HFFc6 (cell line): ENCODE measurements around the gene EXD1. TPM values are rescaled to one million over a fixed set of nuclear protein-coding genes. Genes with fewer than 3 reads are reported as not detected.
"Not testable (repeated sequence)": the region's sequence is repeated elsewhere in the genome, so short reads cannot be mapped to it uniquely, and the experiment has no call there.

Experiments
- DNase-seq: peaks from one replicate; pipeline ENCODE4 v3.0.0-alpha.2; 2018
- H3K27ac Mint-ChIP-seq: 2 replicates; pipeline ENCODE4 v1.8.0; 2020; ENCODE audit warnings: mild to moderate bottlenecking, mixed read lengths
- H3K27me3 Mint-ChIP-seq: 2 replicates; pipeline ENCODE4 v1.8.0; 2021; ENCODE audit warnings: mild to moderate bottlenecking, moderate library complexity, mixed read lengths; ENCODE audit not compliant: insufficient read depth
- H3K36me3 Mint-ChIP-seq: 2 replicates; pipeline ENCODE4 v1.8.0; 2021; ENCODE audit warnings: low read depth, mixed read lengths
- H3K4me1 Mint-ChIP-seq: 2 replicates; pipeline ENCODE4 v1.8.0; 2020; ENCODE audit warnings: low read depth, mixed read lengths
- H3K4me3 Mint-ChIP-seq: 2 replicates; pipeline ENCODE4 v1.8.0; 2020; ENCODE audit warnings: mild to moderate bottlenecking, moderate library complexity, mixed read lengths
- H3K9me3 Mint-ChIP-seq: 2 replicates; pipeline ENCODE4 v1.8.0; 2020; ENCODE audit warnings: mild to moderate bottlenecking, mixed read lengths
- total RNA-seq, 6 experiments: library from RNA; stranded (reverse); fragmentation: NEBNext Ultra II Directional; extraction: Animal tissue kit (Norgen Biotek cat#: 25700); gene quantifications; 2 replicates in 1 of 6; 3 replicates in 5 of 6; pipeline ENCODE4 v1.2.3, GENCODE V29; 2021
- TF ChIP-seq, protein P1 (sequence below): fragments of 200-600 bp; sonication (generic); IDR thresholded peaks from 2 replicates; pipeline ENCODE4 v1.5.0; 2021; ENCODE audit warnings: antibody characterized with exemption, mild to moderate bottlenecking

Gene EXD1
- total RNA-seq, 6 experiments from 2014 or later = not detected

DNA sequence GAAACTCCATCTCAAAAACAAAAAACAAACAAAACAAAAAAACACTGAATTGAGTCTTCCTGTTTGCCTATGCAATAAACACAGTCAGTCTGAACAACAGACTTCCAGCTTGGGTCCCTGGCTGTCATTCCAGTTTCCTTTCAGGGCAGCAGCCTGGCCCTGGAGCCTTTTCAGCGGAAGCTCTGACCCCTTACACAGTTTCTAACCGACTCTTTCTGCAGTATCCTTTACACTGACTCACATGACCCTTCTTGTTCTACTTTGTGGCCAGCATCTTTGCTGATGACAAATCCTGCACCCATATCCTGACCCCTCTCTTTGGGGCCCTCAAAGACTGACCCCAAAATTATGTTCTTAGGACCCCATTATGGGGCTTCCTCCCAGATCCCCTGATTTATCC is 76.1 kb downstream of the EXD1 start:
- Mint-ChIP-seq H3K4me1 (peaks cover 25% of the 10 kb centered on the region), H3K27ac (no peak overlapping the region), H3K27me3 (no peaks in the 10 kb centered on the region), H3K4me3 (no peak overlapping the region), H3K9me3 (peaks cover 9% of the 10 kb centered on the region), H3K36me3 (peaks cover 6% of the 10 kb centered on the region)
- no peak for DNase-seq
- TF ChIP-seq, protein P1, sequence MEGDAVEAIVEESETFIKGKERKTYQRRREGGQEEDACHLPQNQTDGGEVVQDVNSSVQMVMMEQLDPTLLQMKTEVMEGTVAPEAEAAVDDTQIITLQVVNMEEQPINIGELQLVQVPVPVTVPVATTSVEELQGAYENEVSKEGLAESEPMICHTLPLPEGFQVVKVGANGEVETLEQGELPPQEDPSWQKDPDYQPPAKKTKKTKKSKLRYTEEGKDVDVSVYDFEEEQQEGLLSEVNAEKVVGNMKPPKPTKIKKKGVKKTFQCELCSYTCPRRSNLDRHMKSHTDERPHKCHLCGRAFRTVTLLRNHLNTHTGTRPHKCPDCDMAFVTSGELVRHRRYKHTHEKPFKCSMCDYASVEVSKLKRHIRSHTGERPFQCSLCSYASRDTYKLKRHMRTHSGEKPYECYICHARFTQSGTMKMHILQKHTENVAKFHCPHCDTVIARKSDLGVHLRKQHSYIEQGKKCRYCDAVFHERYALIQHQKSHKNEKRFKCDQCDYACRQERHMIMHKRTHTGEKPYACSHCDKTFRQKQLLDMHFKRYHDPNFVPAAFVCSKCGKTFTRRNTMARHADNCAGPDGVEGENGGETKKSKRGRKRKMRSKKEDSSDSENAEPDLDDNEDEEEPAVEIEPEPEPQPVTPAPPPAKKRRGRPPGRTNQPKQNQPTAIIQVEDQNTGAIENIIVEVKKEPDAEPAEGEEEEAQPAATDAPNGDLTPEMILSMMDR = no peak

DNA sequence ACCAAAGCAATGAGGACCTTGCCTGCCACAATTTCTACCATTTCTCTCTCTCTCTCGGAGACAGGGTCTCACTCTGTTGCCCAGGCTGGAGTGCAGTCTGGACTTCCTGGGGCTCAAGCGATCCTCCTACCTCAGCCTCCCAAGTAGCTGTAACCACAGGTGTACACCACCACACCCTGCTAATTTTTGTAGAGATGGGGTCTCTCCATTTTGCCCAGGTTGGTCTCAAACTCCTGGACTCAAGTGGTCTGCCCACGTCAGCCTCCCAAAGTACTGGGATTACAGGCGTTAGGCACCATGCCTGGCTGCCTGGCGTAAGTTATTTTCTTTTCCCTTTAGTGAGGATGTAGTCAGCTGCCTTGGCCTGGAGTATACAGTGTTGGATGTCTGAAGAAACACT is 76.8 kb downstream of the EXD1 start:
- peaks cover 6% of the 10 kb centered on the region for H3K36me3 Mint-ChIP-seq
- TF ChIP-seq, protein P1 = no peak
- H3K27me3 Mint-ChIP-seq = no peaks in the 10 kb centered on the region
- H3K4me3 Mint-ChIP-seq = no peak overlapping the region
- no peak for DNase-seq
- peaks cover 9% of the 10 kb centered on the region for H3K9me3 Mint-ChIP-seq
- no peak overlapping the region for H3K27ac Mint-ChIP-seq
- peaks cover 25% of the 10 kb centered on the region for H3K4me1 Mint-ChIP-seq

DNA sequence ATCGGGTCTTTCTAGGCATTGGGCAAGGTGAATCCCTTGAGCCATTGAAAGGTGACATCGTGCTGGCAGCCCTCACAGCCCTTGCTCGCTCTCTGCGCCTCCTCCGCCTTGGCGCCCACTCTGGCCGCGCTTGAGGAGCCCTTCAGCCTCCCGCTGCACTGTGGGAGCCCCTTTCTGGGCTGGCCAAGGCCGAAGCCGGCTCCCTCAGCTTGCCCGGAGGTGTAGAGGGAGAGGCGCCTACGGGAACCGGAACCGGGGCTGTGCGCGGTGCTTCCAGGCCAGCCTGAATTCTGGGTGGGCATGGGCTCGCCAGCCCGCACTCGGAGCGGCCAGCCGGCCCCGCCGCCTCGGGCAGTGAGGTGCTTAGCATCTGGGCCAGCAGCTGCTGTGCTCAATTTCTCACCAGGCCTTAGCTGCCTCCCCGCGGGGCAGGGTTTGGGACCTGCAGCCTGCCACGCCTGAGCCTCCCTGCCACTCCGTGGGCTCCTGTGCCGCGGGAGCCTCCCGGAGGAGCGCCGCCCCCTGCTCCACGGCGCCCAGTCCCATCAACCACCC is 79.0 kb downstream of the EXD1 start:
- H3K4me1 Mint-ChIP-seq = peaks cover 25% of the 10 kb centered on the region
- no peak for DNase-seq
- no peak overlapping the region for H3K27ac Mint-ChIP-seq
- no peaks in the 10 kb centered on the region for H3K27me3 Mint-ChIP-seq
- peaks cover 6% of the 10 kb centered on the region for H3K36me3 Mint-ChIP-seq
- H3K9me3 Mint-ChIP-seq = peaks cover 9% of the 10 kb centered on the region
- TF ChIP-seq, protein P1 = no peak
- no peak overlapping the region for H3K4me3 Mint-ChIP-seq

DNA sequence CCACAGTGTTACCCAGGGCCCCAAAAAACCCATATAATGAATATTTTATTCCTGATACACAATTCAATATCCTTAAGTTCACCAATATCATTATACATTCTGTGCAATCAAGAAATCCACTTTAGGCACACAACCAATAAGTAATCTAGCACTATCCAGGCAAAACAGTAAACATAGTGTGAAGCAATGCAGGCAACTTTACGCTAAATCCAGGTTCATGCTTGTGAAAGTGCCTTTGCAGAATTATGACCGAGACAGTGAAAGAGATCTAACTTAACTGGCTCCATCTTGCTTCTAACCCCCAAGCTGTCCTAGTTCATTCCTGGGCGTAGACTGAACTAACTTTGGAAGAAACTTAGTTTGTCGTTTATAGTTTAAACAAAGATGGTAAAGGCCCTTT is 80.3 kb downstream of the EXD1 start:
- TF ChIP-seq, protein P1 = no peak
- peaks cover 6% of the 10 kb centered on the region for H3K36me3 Mint-ChIP-seq
- no peak for DNase-seq
- H3K27ac Mint-ChIP-seq = no peak overlapping the region
- H3K4me3 Mint-ChIP-seq = no peak overlapping the region; the same call in 1 of the 2 replicates
- no peaks in the 10 kb centered on the region for H3K27me3 Mint-ChIP-seq
- H3K4me1 Mint-ChIP-seq = peaks cover 25% of the 10 kb centered on the region
- peaks cover 9% of the 10 kb centered on the region for H3K9me3 Mint-ChIP-seq

- no peak overlapping the region for H3K4me3 Mint-ChIP-seq
- TF ChIP-seq, protein P1 = no peak
- no peak for DNase-seq
- H3K36me3 Mint-ChIP-seq = peaks cover 6% of the 10 kb centered on the region
- peaks cover 6% of the 10 kb centered on the region for H3K9me3 Mint-ChIP-seq
- peaks cover 19% of the 10 kb centered on the region for H3K4me1 Mint-ChIP-seq
- H3K27ac Mint-ChIP-seq = no peak overlapping the region
- H3K27me3 Mint-ChIP-seq = no peaks in the 10 kb centered on the region; the same call in 1 of the 2 replicates
Observed at GRCh38 chr15:41148065-41148464, 82.5 kb downstream of the EXD1 start.

DNA sequence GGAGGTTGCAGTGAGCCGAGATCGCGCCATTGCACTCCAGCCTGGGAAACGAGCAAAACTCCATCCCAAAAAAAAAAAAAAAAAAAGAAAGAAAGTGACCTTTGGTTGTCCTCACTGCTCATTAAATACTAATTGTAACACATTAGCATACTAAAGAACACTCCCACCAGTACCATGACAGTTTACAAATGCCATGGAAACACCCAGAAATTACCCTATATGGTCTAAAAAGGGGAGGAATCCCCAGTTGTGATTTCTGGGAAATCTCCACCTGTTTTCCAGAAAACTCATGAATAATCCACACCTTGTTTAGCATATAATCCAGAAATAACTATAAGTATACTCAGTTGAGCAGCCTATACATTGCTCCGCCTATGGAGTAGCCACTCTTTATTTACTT is 90.9 kb downstream of the EXD1 start:
- H3K27me3 Mint-ChIP-seq = peaks cover 2% of the 10 kb centered on the region; the same call in 1 of the 2 replicates
- H3K4me3 Mint-ChIP-seq = no peak overlapping the region
- no peak overlapping the region for H3K27ac Mint-ChIP-seq
- peaks cover 6% of the 10 kb centered on the region; the same call in 1 of the 2 replicates for H3K4me1 Mint-ChIP-seq
- TF ChIP-seq, protein P1 = no peak
- DNase-seq = no peak
- H3K36me3 Mint-ChIP-seq = peaks cover 11% of the 10 kb centered on the region
- peaks cover 7% of the 10 kb centered on the region; the same call in 1 of the 2 replicates for H3K9me3 Mint-ChIP-seq

GRCh38 chr15:41139112-41139511 is 91.4 kb downstream of the EXD1 start:
- not testable (repeated sequence) for H3K27ac Mint-ChIP-seq, H3K9me3 Mint-ChIP-seq, DNase-seq, H3K27me3 Mint-ChIP-seq, H3K4me3 Mint-ChIP-seq, H3K4me1 Mint-ChIP-seq
- H3K36me3 Mint-ChIP-seq = peaks cover 11% of the 10 kb centered on the region

DNA sequence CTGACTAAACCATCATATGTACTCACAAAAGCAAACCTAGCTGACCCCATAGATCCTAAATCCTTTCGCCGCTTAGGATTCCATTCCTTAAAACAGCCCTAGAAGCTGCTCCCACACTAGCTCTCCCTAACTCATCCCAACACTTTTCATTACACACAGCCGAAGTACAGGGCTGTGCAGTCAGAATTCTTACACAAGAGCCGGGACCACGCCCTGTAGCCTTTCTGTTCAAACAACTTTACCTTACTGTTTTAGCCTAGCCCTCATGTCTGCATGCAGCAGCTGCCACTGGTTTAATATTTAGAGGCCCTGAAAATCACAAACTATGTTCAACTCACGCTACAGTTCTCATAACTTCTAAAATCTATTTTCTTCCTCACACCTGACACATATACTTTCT is 95.0 kb downstream of the EXD1 start:
- DNase-seq, H3K9me3 Mint-ChIP-seq, H3K4me3 Mint-ChIP-seq, H3K27ac Mint-ChIP-seq, H3K4me1 Mint-ChIP-seq, H3K36me3 Mint-ChIP-seq: not testable (repeated sequence)
- peaks cover 12% of the 10 kb centered on the region for H3K27me3 Mint-ChIP-seq
